ENCODE data around the gene UGCG. TPM values are rescaled to one million over a fixed set of nuclear protein-coding genes. Genes with fewer than 3 reads are reported as not detected.

UGCG gene
- total and polyA plus RNA-seq, 2 experiments from 2014 or later = 73.1 to 148 TPM

GRCh38 chr9:111924281-111924680 is 27.7 kb downstream of the UGCG start:
- no peaks in the 10 kb centered on the region for H3K27me3 ChIP-seq (replicated peaks; ENCODE audit: insufficient read depth)
- H4K20me1 ChIP-seq (ENCODE audit: insufficient read depth) = no peaks in the 10 kb centered on the region
- no peaks in the 10 kb centered on the region for H3K9me3 ChIP-seq (ENCODE audit: low read depth)
- H3K79me2 ChIP-seq (ENCODE audit: insufficient read depth) = peaks cover 100% of the 10 kb centered on the region
- no peak overlapping the region for H2AFZ ChIP-seq
- H3K36me3 ChIP-seq (ENCODE audit: low read depth) = peaks cover 93% of the 10 kb centered on the region
- DNase-seq = no peak
- peaks cover 40% of the 10 kb centered on the region for H3K4me1 ChIP-seq (ENCODE audit: insufficient read depth)
- no peak overlapping the region for H3K4me2 ChIP-seq (ENCODE audit: unreplicated experiment)
- H3F3A ChIP-seq (ENCODE audit: insufficient read depth) = peaks cover 75% of the 10 kb centered on the region
- TF ChIP-seq EZH2 (IDR thresholded peaks at IDR 0.05; ENCODE audit: insufficient read depth, poor library complexity, severe bottlenecking) = no peak
- TF ChIP-seq EZH2phosphoT487 (IDR thresholded peaks at IDR 0.05; ENCODE audit: insufficient read depth, low read depth) = no peak
- in situ Hi-C loops (cut with MboI) = no loop called here
- no peak overlapping the region; the same call in 1 of the 2 replicates for H3K9ac ChIP-seq
- H3K9me2 ChIP-seq (ENCODE audit: insufficient read depth) = no peaks in the 10 kb centered on the region
- no peak overlapping the region for H3K4me3 ChIP-seq
- peak overlapping the region; percentile 35 for H3K27ac ChIP-seq

GRCh38 chr9:111925017-111925770 is 28.6 kb downstream of the UGCG start:
- Histone ChIP-seq H3F3A (ENCODE audit: insufficient read depth) (peaks cover 79% of the 10 kb centered on the region), H3K9me2 (ENCODE audit: insufficient read depth) (no peaks in the 10 kb centered on the region), H3K9me3 (ENCODE audit: low read depth) (no peaks in the 10 kb centered on the region), H2AFZ (no peak overlapping the region), H3K36me3 (ENCODE audit: low read depth) (peaks cover 94% of the 10 kb centered on the region), H3K27me3 (replicated peaks; ENCODE audit: insufficient read depth) (no peaks in the 10 kb centered on the region), H4K20me1 (ENCODE audit: insufficient read depth) (no peaks in the 10 kb centered on the region), H3K9ac (no peak overlapping the region; the same call in 1 of the 2 replicates), H3K4me2 (ENCODE audit: unreplicated experiment) (peak overlapping the region; percentile 32), H3K4me1 (ENCODE audit: insufficient read depth) (peaks cover 44% of the 10 kb centered on the region), H3K4me3 (no peak overlapping the region), H3K27ac (peak overlapping the region; percentile 35), H3K79me2 (ENCODE audit: insufficient read depth) (peaks cover 100% of the 10 kb centered on the region)
- in situ Hi-C loops (cut with MboI) = no loop called here
- no peak for TF ChIP-seq EZH2 (IDR thresholded peaks at IDR 0.05; ENCODE audit: insufficient read depth, poor library complexity, severe bottlenecking)
- no peak for TF ChIP-seq EZH2phosphoT487 (IDR thresholded peaks at IDR 0.05; ENCODE audit: insufficient read depth, low read depth)
- DNase-seq = no peak
- WGBS, 2 experiments (ENCODE audit: low coverage in 1 of 2, low lambda C conversion rate in 2 of 2, missing lambda C conversion rate in 2 of 2) = 98% methylated on average over 7 of the region's 7 CpGs

GRCh38 chr9:111925784-111926183 is 29.2 kb downstream of the UGCG start:
- Histone ChIP-seq H3K36me3 (ENCODE audit: low read depth) (peaks cover 94% of the 10 kb centered on the region), H3K9me3 (ENCODE audit: low read depth) (no peaks in the 10 kb centered on the region), H3K79me2 (ENCODE audit: insufficient read depth) (peaks cover 100% of the 10 kb centered on the region), H2AFZ (no peak overlapping the region), H3F3A (ENCODE audit: insufficient read depth) (peaks cover 79% of the 10 kb centered on the region), H3K4me2 (ENCODE audit: unreplicated experiment) (peak overlapping the region; percentile 32), H3K27me3 (replicated peaks; ENCODE audit: insufficient read depth) (no peaks in the 10 kb centered on the region), H3K4me1 (ENCODE audit: insufficient read depth) (peaks cover 44% of the 10 kb centered on the region), H3K4me3 (no peak overlapping the region), H3K9me2 (ENCODE audit: insufficient read depth) (no peaks in the 10 kb centered on the region), H4K20me1 (ENCODE audit: insufficient read depth) (no peaks in the 10 kb centered on the region), H3K27ac (peak overlapping the region; percentile 35), H3K9ac (no peak overlapping the region)
- in situ Hi-C loops (cut with MboI) = no loop called here
- DNase-seq = no peak
- 49 to 58% methylated on average over 2 of the region's 2 CpGs for WGBS, 2 experiments (ENCODE audit: low coverage in 1 of 2, low lambda C conversion rate in 2 of 2, missing lambda C conversion rate in 2 of 2)
- TF ChIP-seq EZH2 (IDR thresholded peaks at IDR 0.05; ENCODE audit: insufficient read depth, poor library complexity, severe bottlenecking) (no peak), EZH2phosphoT487 (IDR thresholded peaks at IDR 0.05; ENCODE audit: insufficient read depth, low read depth) (no peak)

GRCh38 chr9:111926421-111926875 is 29.8 kb downstream of the UGCG start:
- Histone ChIP-seq H3K27ac (no peak overlapping the region), H3K9me3 (ENCODE audit: low read depth) (no peaks in the 10 kb centered on the region), H2AFZ (no peak overlapping the region), H3K4me2 (ENCODE audit: unreplicated experiment) (no peak overlapping the region), H3F3A (ENCODE audit: insufficient read depth) (peaks cover 80% of the 10 kb centered on the region), H3K79me2 (ENCODE audit: insufficient read depth) (peaks cover 100% of the 10 kb centered on the region), H4K20me1 (ENCODE audit: insufficient read depth) (no peaks in the 10 kb centered on the region), H3K36me3 (ENCODE audit: low read depth) (peaks cover 95% of the 10 kb centered on the region), H3K27me3 (replicated peaks; ENCODE audit: insufficient read depth) (no peaks in the 10 kb centered on the region), H3K9me2 (ENCODE audit: insufficient read depth) (no peaks in the 10 kb centered on the region), H3K4me3 (no peak overlapping the region), H3K4me1 (ENCODE audit: insufficient read depth) (peaks cover 44% of the 10 kb centered on the region), H3K9ac (no peak overlapping the region)
- no peak for DNase-seq
- in situ Hi-C loops (cut with MboI) = no loop called here
- WGBS, 2 experiments (ENCODE audit: low coverage in 1 of 2, low lambda C conversion rate in 2 of 2, missing lambda C conversion rate in 2 of 2) = 76 to 80% methylated on average over 6 of the region's 6 CpGs
- no peak for TF ChIP-seq EZH2phosphoT487 (IDR thresholded peaks at IDR 0.05; ENCODE audit: insufficient read depth, low read depth)
